ENCODE results near the gene CDKN2B-AS1. TPM values are rescaled to one million over a fixed set of nuclear protein-coding genes. Genes with fewer than 3 reads are reported as not detected.

Gene CDKN2B-AS1
- total and polyA plus RNA-seq, 2 donors (not counting 1 experiment from before 2014, with no cell fraction given), result 1.3 to 2.5 TPM

DNA sequence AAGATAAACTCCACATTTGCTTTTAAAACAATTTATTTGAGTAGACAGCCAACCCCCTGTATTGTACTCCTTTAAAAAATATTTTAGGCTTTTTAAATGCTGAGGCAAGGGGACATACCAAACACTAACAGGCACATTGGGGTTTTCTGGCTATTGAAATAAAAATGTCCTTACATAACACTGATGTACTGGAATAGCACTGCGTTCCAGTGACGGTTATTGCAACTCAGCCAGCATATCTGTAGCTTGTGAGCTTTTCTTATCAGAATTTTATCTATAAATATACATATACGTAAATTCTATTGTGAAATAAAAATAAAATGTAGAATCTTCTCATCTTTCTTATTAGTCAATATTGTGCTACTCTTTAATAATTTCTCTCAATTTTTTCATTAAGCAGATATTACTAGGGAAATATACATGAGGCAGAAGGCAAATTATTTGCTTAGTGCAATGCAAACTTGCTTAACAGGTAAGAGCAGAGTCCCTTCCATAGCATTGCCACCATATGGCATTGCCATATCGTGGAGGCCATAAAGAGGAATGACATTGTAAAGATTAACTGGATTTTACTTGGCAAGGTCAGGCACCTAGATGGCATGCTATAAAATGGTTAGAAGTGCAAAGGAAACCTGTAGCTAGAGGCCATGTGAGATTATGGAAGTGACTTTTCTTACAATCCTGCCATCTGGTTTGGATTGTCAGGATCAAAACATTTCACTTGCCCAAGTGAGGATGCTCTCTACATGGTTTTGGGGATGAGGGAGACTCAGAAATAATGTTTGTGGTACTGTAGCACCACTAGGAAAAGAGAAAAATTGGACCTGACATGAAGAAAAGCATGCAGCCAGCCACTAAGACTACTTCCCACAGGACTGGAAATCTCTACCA is 109.3 kb downstream of the CDKN2B-AS1 start:
- Histone ChIP-seq H3K27ac (ENCODE audit: low read length in 2 of 2) (no peak overlapping the region), H4K20me1 (ENCODE audit: control insufficient read depth, insufficient read depth, low read length, poor library complexity, severe bottlenecking) (no peaks in the 10 kb centered on the region), H3K27me3 (replicated peaks in 1 of 4; ENCODE audit: control extremely low read depth in 1 of 4, control insufficient read depth in 3 of 4, insufficient read depth in 4 of 4, low read length in 3 of 4) (peaks cover 0 to 4% (median 0%) of the 10 kb centered on the region in 4 experiments), H3K79me2 (ENCODE audit: control insufficient read depth, insufficient read depth, low read length) (no peaks in the 10 kb centered on the region), H3K9me3 (ENCODE audit: control extremely low read depth in 1 of 3, control insufficient read depth in 2 of 3, insufficient read depth in 1 of 3, low read length in 2 of 3) (no peaks in the 10 kb centered on the region), H3K36me3 (replicated peaks in 1 of 2; ENCODE audit: control extremely low read depth in 1 of 2, control insufficient read depth in 1 of 2, extremely low read depth in 1 of 2, insufficient read depth in 2 of 2, low read length in 1 of 2) (no peaks in the 10 kb centered on the region), H3K4me3 (ENCODE audit: control extremely low read depth in 1 of 5, extremely low read depth in 1 of 5, insufficient read depth in 1 of 5, low read depth in 2 of 5, low read length in 4 of 5) (no peak overlapping the region), H3K9ac (ENCODE audit: low read length) (no peak overlapping the region), H3K4me1 (ENCODE audit: control insufficient read depth in 2 of 2, insufficient read depth in 2 of 2, low read length in 2 of 2) (peaks cover 7 to 11% of the 10 kb centered on the region in 2 donors), H3K4me2 (replicated peaks; ENCODE audit: low read depth, low read length, poor library complexity, severe bottlenecking) (no peak overlapping the region), H2AFZ (ENCODE audit: insufficient read depth, low read depth, low read length, poor library complexity, severe bottlenecking) (no peak overlapping the region)
- no peak for DNase-seq
- peaks cover 16% of the 10 kb centered on the region for H3K4me1 Mint-ChIP-seq
- TF ChIP-seq EZH2 (IDR thresholded peaks at IDR 0.05; ENCODE audit: borderline replicate concordance, insufficient read depth, low read depth, low read length, poor library complexity, severe bottlenecking) (no peak), CTCF (IDR thresholded peaks at IDR 0.05) (no peak)
- ATAC-seq (ENCODE audit: low read depth), result no peak
- H3K27ac Mint-ChIP-seq, result no peak overlapping the region
- H3K9me3 Mint-ChIP-seq (ENCODE audit: insufficient read depth), result no peaks in the 10 kb centered on the region
- POLR2A ChIA-PET, result interaction anchor here (0.6 kb wide), 1 partner anchor 77 kb away, joined by 4 read pairs; no protein-coding TSS in a partner anchor
- 80% methylated on average over 1 of the region's 4 CpGs for WGBS (ENCODE audit: insufficient coverage)
- CTCF ChIA-PET, result interaction anchor here (0.6 kb wide), 1 partner anchor 135 kb away, joined by 3 read pairs; no protein-coding TSS in a partner anchor
- intact Hi-C loops (cut with micrococcal nuclease), result no loop called here
- H3K4me3 Mint-ChIP-seq, result no peak overlapping the region
- no peaks in the 10 kb centered on the region for H3K27me3 Mint-ChIP-seq
